Astrocyte of the cerebellum (primary cell): Measurements from ENCODE around the gene PPP2R3C.
"Not testable (repeated sequence)": the region's sequence is repeated elsewhere in the genome, so short reads cannot be mapped to it uniquely, and the experiment has no call there.

Experiments used
- DNase-seq: peaks from one replicate; pipeline ENCODE4 v3.0.0-alpha.2; 2011; ENCODE audit warnings: low read depth
- H3K4me3 ChIP-seq: 2 replicates; pipeline ENCODE4 v1.5.1; 2011; ENCODE audit warnings: mild to moderate bottlenecking, low read depth, low read length, moderate library complexity
- in situ Hi-C: cut with HindIII; loops from 2 replicates; pipeline ENCODE4 v1.10.0; 2017; ENCODE audit warnings: low sequenced_read_pairs
- TF ChIP-seq, protein P1 (sequence below): IDR thresholded peaks from 2 replicates; pipeline ENCODE4 v1.5.1; 2012; ENCODE audit warnings: low read length, low read depth, moderate library complexity, mild to moderate bottlenecking; ENCODE audit errors: missing control alignments

Gene PPP2R3C

DNA sequence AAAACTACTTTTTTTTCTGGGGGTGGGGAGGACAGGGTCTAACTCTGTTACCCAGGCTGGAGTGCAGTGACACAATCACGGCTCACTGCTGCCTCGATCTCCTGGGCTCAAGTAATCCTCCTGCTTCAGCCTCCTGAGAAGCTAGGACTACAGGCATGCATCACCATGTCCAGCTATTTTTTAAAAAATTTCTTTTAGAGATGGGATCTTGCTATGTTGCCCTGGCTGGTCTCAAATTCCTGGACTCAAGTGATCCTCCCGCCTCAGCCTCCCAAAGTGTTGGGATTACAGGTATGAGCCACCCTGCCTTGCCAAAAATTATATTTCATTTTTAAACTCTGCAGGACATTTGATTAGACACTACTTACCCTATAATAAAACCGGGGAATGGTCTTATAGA lies 5.5 kb downstream of the PPP2R3C start:
- in situ Hi-C loops: no loop called here
- TF ChIP-seq, protein P1, sequence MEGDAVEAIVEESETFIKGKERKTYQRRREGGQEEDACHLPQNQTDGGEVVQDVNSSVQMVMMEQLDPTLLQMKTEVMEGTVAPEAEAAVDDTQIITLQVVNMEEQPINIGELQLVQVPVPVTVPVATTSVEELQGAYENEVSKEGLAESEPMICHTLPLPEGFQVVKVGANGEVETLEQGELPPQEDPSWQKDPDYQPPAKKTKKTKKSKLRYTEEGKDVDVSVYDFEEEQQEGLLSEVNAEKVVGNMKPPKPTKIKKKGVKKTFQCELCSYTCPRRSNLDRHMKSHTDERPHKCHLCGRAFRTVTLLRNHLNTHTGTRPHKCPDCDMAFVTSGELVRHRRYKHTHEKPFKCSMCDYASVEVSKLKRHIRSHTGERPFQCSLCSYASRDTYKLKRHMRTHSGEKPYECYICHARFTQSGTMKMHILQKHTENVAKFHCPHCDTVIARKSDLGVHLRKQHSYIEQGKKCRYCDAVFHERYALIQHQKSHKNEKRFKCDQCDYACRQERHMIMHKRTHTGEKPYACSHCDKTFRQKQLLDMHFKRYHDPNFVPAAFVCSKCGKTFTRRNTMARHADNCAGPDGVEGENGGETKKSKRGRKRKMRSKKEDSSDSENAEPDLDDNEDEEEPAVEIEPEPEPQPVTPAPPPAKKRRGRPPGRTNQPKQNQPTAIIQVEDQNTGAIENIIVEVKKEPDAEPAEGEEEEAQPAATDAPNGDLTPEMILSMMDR: no peak
- no peak overlapping the region for H3K4me3 ChIP-seq
- no peak for DNase-seq

DNA sequence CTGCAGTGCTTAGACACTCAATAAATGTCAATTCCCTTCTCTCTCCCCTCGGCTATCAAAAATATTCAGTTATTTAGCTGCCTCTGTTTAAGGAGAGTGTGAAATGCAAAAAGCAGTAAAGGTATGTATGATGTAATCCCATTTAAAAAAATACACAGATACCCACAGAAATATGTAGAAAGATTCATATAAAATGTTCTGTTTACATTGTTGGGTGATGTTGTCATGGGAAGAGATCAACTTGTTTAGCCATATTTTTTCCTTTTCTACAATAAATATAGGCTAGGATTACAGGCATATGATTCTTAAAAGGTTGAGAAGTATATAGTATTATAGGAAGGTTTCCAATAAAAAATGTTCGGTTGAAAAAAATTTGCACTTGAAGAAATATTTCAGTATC lies 7.8 kb downstream of the PPP2R3C start:
- TF ChIP-seq, protein P1: no peak
- in situ Hi-C loops: no loop called here
- no peak overlapping the region for H3K4me3 ChIP-seq
- DNase-seq: no peak

- no peak overlapping the region for H3K4me3 ChIP-seq
- TF ChIP-seq, protein P1: no peak
- in situ Hi-C loops: no loop called here
- DNase-seq: no peak
These were observed 8.4 kb downstream of the PPP2R3C start for GRCh38 chr14:35113308-35113950.

DNA sequence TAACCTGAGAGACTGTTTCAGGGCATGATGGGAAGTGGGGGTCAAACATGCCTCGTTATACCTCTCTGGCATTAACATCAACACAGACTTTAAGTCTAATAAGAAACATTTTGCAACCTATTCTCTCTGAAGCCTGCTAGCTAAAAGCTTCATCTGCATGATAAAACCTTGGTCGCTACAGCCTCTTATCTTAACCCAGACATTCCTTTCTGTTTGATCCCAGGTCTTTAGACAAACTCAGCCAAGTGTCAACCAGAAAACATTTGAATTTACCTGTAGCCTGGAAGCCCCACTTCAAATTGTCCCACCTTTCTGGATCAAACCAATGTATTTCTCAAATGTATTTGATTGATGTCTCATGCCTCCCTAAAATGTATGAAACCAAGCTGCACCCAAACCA lies 9.1 kb downstream of the PPP2R3C start:
- TF ChIP-seq, protein P1: no peak
- no peak for DNase-seq
- in situ Hi-C loops: no loop called here
- H3K4me3 ChIP-seq: no peak overlapping the region

- no peak overlapping the region for H3K4me3 ChIP-seq
- in situ Hi-C loops: no loop called here
- TF ChIP-seq, protein P1: no peak
- no peak for DNase-seq
These were observed 13.9 kb downstream of the PPP2R3C start for GRCh38 chr14:35107866-35108265.

GRCh38 chr14:35094645-35095044 lies 27.1 kb downstream of the PPP2R3C start:
- DNase-seq, H3K4me3 ChIP-seq, in situ Hi-C loops: not testable (repeated sequence)

GRCh38 chr14:35088514-35088913 lies 33.3 kb downstream of the PPP2R3C start:
- in situ Hi-C loops: no loop called here
- TF ChIP-seq, protein P1: no peak
- DNase-seq: no peak
- no peak overlapping the region for H3K4me3 ChIP-seq
